A204.1 (cell line): ENCODE results near the gene CADM3.

Experiments used
- FAIRE-seq: peaks from 2 replicates; lab custom pipeline; 2012; peaks lifted over from hg19 to GRCh38; lab: Jason Lieb, UNC

CADM3 gene

GRCh38 chr1:159207080-159207479, 35.7 kb downstream of the CADM3 start:
- no peak for FAIRE-seq

- FAIRE-seq = no peak
Observed at GRCh38 chr1:159207774-159208173, 36.4 kb downstream of the CADM3 start.

- no peak for FAIRE-seq
Observed at GRCh38 chr1:159208175-159208825, 36.9 kb downstream of the CADM3 start.

GRCh38 chr1:159209061-159209460, 37.6 kb downstream of the CADM3 start:
- no peak for FAIRE-seq

DNA sequence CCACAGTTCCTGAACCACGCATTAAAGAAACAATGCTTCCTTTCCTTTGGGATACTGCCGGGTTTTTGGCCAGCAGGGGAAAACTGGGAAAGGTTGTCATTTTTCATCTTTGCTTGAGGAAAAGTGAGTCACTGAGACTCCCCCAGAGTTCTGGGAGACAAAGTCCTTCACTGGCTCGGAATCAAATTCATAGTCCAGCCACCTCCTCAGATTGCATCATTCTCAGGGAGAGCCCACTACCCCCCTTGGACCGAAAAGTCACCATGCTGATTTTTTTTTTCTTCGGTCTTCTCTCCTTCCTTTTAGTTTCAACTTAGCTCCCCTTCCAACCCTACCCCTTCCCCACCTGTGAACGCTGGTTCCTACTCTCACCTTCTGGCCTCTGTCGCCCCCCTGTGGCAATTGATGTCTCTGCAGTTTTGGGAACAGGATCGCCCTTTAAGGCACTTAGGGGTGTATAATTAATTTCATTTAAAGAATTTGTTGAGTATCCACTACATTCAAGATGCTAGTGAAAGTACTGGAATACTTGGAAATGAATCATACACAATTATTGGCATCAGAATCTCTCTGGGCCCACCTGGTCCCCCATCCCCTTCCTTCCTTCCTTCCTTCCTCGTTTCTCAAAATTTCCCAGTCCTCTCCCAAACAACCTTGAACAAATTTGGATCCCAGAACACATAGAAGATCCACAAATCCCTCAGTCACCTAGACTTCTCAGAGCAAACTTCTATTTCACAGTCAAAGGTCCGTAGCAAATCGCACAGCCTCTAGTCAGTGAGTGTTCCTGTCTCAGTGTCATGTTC, 40.1 kb downstream of the CADM3 start:
- no peak for FAIRE-seq

DNA sequence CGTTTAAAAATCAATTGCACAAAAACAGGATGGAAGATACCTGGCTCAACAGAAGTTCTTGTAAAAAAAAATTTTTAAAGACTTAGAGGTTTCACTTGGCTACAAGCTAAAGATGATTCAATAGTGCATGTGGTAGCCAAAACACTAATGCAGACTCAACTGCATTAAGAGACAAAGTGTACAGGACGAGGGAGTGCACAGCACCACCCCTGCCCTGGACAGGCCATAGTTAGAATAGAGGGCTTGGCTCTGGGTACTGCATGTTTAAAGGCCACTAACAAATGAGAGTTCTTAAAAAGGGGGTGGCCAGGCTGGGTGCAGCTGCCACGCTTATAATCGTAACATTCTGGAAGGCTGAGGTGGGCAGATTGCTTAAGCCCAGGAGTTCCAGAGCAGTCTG, 41.2 kb downstream of the CADM3 start:
- no peak for FAIRE-seq

GRCh38 chr1:159214149-159214760, 42.8 kb downstream of the CADM3 start:
- no peak for FAIRE-seq

DNA sequence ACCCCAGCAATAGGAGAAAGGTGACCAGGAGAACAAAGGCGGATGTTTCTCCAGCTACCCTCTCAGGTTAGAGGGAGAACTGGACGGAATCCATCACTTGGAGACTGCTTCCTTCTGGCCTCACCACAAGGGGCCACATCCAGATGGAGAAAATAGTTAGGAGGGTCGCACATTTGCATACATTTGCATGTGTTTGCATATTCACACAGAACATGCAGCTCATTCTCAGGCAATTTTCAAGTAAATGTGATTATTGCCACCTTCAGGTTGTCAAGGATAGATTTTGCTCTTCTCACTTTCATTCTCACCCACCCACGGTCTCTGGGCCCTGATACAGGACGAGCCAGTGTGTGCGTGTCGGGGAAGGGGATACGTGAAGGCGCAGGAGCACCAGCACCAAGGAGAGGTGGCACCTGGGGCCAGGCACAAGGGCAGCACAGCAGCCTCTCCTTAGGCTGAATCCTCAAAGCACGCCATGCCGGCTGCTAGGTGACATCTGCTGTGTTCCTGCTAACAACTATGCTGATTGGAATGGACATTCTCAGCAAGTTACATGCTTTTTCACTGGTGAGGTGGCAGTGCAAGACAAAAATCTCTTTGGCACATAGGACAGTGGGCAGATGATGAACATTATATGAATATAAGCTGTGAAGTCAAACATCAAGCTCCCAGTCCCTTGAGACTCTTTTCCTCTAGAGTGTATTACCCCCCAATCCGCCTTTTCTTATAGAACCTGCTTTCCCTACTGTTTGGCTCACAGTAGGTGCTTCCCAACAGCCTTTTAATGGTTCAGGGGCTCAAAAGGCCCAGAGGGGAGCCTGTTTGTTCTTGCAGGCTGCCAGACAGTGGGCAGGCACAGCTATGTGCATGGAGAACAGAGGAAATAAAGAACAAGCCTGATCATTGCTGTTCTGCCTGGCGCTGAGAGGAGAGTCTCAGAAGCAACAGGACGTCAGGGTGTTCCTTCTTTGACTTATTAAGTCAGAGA, 47.5 kb downstream of the CADM3 start:
- FAIRE-seq = no peak

DNA sequence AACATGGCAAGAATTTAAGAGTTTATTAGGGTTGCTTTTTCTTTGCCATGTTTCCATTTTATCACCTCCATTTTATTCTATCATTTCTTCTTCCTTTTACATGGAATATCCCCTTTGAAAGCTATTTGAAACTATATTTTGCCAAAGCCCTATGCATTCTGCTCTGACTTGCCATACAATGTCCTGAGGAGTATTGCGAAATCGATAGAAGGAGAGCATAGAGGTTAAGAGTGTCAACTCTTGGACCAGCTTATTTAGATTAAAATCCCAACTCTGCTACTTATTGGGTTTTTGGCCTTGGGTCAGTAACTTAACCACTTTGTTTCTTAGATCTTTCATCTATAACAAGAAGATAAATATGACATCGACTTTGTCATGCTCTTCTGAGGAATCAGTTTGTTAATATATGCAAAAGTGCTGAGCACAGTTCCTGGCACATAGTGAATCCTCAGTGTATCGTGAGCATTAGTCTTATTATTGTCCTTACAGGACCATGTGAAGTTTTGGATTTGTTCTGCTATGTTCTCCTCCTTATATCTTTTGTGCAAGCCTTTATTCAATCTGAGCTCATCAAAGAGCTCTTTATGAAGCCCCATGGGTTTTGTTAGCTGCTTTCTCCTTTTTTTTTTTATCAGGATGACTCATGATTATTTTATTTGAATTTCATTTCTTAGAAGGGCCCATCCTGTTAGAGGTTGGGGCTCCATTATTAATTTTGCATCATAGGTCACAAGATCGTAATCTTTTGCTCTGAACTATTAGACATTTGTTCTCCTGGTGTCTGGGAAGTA, 50.9 kb downstream of the CADM3 start:
- FAIRE-seq = no peak

DNA sequence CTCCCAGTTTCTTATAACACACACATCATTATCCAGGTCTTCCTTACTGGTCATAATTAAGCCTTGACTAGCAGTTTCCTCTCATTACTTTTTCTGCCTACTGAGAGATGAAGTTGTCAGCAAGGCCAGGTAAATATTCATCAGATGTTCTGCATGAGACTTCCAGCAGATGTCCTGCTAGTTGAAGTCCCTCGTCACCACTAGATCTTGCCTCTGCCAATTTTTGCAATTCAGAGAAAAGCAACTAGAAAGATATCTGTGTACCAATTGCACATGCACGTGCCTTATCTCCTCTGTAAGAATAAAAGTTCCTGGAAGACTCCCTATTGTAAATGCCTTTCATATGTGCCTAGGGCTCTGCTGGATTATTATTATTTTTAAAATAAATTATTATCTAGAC, 51.6 kb downstream of the CADM3 start:
- FAIRE-seq = no peak

DNA sequence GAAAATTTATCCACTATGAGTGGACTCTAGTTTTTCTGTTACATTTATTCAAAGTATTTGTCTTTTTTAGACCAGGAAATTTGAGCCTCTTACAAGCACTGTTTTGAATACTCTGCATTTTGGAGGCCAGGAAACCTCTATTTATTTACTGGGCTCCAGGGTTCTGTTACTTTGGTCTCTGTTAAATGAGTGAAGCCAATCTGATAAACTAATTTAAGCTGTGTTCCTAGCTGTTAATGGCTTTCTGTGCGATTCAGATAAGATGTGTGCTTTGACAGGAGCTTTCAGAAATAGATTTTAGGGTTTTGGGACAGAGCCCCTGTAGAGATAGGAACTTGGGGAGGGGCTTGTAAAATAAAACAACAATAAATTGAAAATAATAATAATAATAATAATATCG, 57.1 kb downstream of the CADM3 start:
- FAIRE-seq = no peak

DNA sequence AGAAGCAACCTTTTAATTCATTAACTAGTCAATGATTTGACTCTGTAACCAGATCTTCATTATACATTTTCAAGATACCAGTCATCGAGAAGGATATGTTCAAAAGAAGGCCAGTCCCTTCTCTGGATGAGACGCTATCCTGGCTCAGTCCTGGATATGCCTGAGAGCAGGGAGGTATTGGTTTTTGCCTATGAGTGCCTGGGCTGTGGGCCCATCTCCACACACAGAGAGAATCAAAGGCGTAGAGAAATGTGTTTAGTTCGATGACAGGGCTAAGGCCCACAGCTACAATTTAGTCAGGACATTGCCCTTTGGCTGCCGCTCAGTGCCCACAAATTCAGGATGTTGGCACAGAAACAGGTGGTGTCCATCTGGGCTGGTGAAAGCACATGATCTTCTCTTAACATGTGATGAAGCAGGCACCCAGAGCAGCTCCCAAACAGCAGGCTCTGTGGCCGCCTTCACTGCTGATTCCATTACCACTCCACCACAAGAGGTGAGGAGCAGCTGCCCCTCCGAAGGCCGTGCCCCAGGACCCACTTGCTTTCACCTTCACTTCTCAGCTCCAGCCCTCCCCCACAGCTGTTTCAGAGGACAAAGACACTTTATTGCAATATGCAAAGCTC, 58.0 kb downstream of the CADM3 start:
- FAIRE-seq = no peak

DNA sequence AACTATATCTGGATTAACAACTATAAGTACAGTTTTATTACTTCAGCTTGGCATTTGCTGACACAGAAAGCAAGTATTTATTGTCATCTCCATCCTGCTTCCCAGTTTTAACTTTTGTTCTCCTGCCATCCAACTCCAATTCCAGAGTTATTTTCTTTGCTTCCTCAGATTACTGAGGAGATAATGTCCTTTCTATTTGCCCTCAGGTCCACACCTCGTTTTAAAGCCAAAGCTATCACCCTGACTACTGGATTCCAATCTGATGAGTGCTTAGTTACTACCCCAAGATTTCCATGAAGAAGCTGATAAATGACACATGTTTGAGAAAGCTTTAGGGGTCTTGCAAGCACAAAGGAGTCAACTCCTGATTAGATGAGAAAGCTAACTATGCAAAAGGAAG, 58.5 kb downstream of the CADM3 start:
- FAIRE-seq = no peak

DNA sequence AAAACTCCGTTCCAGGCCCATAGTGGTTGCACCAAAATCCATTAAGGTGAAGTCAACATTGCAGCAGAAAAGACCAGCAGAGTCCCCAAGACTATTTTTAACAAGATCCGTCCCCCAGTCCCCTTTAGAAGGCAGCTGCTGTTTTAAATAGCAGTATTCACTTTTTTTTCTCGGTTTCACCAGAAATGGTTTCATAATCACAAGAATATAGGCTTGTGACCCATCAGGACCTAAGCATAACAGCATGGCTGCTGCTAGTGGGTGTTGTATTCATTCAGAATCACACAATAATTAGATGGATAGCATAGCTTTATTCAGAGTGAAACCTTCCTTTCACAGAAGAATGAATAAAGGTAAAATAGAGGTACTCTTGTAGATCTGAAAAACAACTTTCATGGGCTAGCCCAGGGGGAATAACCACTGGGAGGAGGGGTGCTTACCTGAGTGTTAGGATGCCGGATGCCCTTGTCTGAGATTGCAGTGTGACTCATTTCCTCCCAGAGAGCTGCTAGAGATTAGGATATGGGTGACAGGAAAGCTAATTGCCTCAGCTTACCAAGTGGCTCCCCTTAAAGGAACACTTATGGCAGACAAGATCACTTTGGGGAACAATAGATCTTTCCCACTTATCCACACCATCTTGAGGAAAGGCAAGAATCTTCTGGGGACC, 68.3 kb downstream of the CADM3 start:
- no peak for FAIRE-seq

DNA sequence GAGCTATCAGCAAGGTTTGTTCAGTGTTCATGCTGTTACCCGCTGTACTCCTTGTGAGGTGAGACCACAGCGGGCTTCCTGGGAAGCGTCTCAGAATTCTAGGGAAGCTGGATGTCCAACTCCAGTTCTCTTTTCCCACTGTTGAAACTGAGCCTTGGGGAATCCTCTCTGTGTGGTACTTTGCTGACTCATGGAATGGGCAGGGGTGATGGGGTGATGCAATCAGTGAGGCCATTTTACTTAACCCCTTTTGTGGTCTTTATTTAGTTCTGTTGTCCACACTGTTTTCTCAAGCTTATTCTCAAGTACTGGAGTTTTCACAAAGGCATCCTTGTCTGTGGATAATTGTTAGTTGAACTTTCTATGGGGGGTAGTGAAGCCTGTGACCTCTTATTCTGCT, 75.9 kb downstream of the CADM3 start:
- no peak for FAIRE-seq

- FAIRE-seq = no peak
Observed at GRCh38 chr1:159248311-159248710, 76.9 kb downstream of the CADM3 start.

GRCh38 chr1:159250638-159251216, 79.3 kb downstream of the CADM3 start:
- no peak for FAIRE-seq
